Cardiac muscle cell (in vitro differentiated cells and primary cell): Measurements from ENCODE around the gene TIMM13. TPM values are rescaled to one million over a fixed set of nuclear protein-coding genes. Genes with fewer than 3 reads are reported as not detected.

Experiments used
- DNase-seq, 2 donors: peaks; one replicate each; pipeline versions ENCODE4 v3.0.0 to v3.0.0-alpha.2; 2010 to 2017; ENCODE audit warnings: low read depth in 1 of 2, low spot score in 1 of 2
- H3K27ac ChIP-seq: fragments of 200-600 bp; sonication (generic); 2 replicates; pipeline ENCODE4 v1.5.1; 2016
- H3K27me3 ChIP-seq: fragments of 200-600 bp; sonication (generic); 2 replicates; pipeline ENCODE4 v1.6.0; 2016; ENCODE audit warnings: control low read depth
- H3K36me3 ChIP-seq: fragments of 200-600 bp; sonication (generic); 2 replicates; pipeline ENCODE4 v1.5.1; 2016; ENCODE audit warnings: control low read depth
- H3K4me1 ChIP-seq: fragments of 200-600 bp; sonication (generic); 2 replicates; pipeline ENCODE4 v1.8.1; 2017; ENCODE audit warnings: low read depth, mild to moderate bottlenecking, mixed run types
- H3K4me3 ChIP-seq: fragments of 200-600 bp; sonication (generic); 2 replicates; pipeline ENCODE4 v1.5.1; 2016; ENCODE audit warnings: mild to moderate bottlenecking
- H3K9me3 ChIP-seq: fragments of 200-600 bp; sonication (generic); 2 replicates; pipeline ENCODE4 v1.5.1; 2017; ENCODE audit warnings: low read depth, mild to moderate bottlenecking, control low read depth
- CTCF ChIP-seq: IDR thresholded peaks from 2 replicates; pipeline ENCODE4 v1.5.1; 2012; ENCODE audit warnings: low read depth, mild to moderate bottlenecking, low read length
- polyA plus RNA-seq: library from polyadenylated mRNA; unstranded; fragments of >200 nt; fragmentation: Nextera tagmentation; extraction: Ambion mirVana; gene quantifications from 2 replicates; pipeline ENCODE4 v1.2.1, GENCODE V29; 2016
- total RNA-seq: library from RNA; depleted of rRNA; stranded (reverse); fragments of >200 nt; gene quantifications from 2 replicates; pipeline ENCODE4 v1.2.3, GENCODE V29; 2016

Gene TIMM13
- total RNA-seq (76.7 and 93.0 TPM in 2 replicates), polyA plus RNA-seq (287 and 292 TPM in 2 replicates)

DNA sequence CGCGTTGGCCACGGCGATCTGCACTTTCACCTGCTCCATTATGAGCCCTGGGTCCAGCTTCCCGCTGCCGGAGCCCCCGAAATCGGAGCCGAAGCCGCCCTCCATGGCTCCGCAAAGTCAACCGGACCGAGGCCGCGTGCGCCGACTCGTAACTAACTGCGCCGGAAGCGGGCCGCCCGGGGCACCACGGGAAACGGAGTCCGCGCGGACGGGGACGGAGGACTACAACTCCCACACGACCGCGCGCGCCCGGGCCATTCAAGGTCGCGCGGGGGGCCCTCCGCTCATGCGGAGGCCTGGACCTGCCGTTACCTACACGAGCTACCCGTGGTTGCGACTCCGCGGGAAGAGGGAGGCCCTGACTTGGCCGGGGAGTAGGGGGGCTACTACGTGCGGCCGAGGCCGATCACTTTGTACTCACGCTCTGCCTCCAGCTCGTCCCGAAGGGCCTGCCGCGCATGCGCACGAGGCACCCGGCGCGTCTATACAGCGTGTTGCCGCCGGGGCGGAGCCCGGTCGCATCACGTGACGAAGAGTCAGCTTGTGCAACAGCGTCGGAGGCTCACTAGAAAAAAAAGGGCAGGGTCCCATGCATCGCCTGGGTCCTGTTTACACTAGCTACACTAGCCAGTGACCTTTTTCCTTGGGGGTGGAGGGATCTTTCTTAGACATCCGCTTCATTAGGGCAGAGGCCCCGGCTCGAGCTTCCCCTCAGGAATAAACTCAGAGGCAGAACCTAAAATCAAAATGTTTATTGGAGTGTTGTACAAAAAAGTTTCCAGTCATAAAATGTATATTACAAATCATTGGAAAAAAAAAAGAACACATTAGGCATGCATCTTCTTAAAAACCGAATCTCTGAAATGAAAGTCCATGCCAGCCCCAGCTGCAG is at the start of gene TIMM13:
Gene TIMM13, minus strand, starts transcription at position 158 of the 892 bp plus-strand sequence. Its CDS starts 53 bp downstream, at position 105.
- DNase-seq: peak; percentile 97 to 99
- H3K4me1 ChIP-seq: peaks cover 8% of the 10 kb centered on the region
- no peak for TF ChIP-seq CTCF

GRCh38 chr19:2476451-2477140 is 49.2 kb upstream of the TIMM13 start:
- H3K27me3 ChIP-seq: no peaks in the 10 kb centered on the region
- DNase-seq: peak; percentile 51 to 66
- H3K36me3 ChIP-seq: no peaks in the 10 kb centered on the region
- no peak for TF ChIP-seq CTCF
- no peaks in the 10 kb centered on the region for H3K9me3 ChIP-seq
- H3K4me3 ChIP-seq: peak overlapping the region; percentile 96
- H3K4me1 ChIP-seq: peaks cover 12% of the 10 kb centered on the region
- H3K27ac ChIP-seq: peak overlapping the region; percentile 69

More for the DNA sequence above, at the start of gene TIMM13:
- Histone ChIP-seq H3K36me3 (peaks cover 14% of the 10 kb centered on the region), H3K27me3 (no peaks in the 10 kb centered on the region), H3K27ac (peak within 1 kb of the TSS; percentile 98), H3K4me3 (peak within 1 kb of the TSS; percentile 86), H3K9me3 (no peaks in the 10 kb centered on the region)

- TF ChIP-seq CTCF: no peak
- H3K36me3 ChIP-seq: no peaks in the 10 kb centered on the region
- no peaks in the 10 kb centered on the region for H3K27me3 ChIP-seq
- peak within 1 kb of the TSS; percentile 69 for H3K27ac ChIP-seq
- H3K4me1 ChIP-seq: peaks cover 12% of the 10 kb centered on the region
- DNase-seq: peak; percentile 97 to 99
- no peaks in the 10 kb centered on the region for H3K9me3 ChIP-seq
- H3K4me3 ChIP-seq: peak within 1 kb of the TSS; percentile 96
These were observed 48.5 kb upstream of the TIMM13 start, which contains the start of gene GADD45B for GRCh38 chr19:2475702-2476450. TSS of gene GADD45B (plus strand) at chr19:2476127. CDS start at chr19:2476359, 232 bp downstream.

DNA sequence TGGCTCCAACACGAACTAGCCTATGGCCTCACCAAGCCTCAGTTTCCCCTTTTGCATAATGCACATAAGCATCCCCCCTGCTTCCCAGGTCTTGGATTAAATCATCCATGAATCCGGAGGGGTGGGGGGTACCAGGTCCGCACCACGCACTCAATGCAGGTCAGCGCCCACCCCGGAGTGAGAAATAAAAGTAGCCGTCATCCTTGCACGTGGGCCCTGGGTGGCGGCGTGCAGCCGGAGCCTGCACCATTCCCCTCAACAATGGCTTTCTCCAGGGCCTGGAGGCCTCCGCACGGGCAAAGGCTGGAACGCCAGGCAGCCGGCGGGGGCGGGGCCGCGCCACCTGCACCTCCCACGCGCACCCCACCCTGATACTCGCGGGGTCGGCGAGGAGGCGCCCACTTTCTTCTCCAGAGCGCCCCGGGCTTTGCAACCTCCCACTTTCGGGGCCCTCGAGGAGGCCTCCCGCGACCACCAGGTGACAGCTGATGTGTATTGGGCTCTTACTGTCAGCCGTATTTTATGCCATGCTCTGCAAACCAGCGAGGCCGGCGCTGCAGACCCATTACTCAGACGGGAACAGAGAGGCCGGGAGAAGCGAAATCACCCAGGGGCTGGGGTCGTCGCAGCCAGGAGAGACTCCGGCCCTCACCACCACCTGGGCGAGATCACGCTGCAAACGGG is 47.8 kb upstream of the TIMM13 start:
- Histone ChIP-seq H3K4me3 (peak overlapping the region; percentile 96), H3K4me1 (peaks cover 12% of the 10 kb centered on the region), H3K36me3 (no peaks in the 10 kb centered on the region), H3K27me3 (no peaks in the 10 kb centered on the region), H3K27ac (no peak overlapping the region), H3K9me3 (no peaks in the 10 kb centered on the region)
- peak; percentile 61 to 73 for DNase-seq
- no peak for TF ChIP-seq CTCF
